Spinal cord (tissue), 10 donors: ENCODE measurements around the gene PGAM1. TPM values are rescaled to one million over a fixed set of nuclear protein-coding genes. Genes with fewer than 3 reads are reported as not detected.
A peak's percentile ranks its signal among the peaks of the same experiment; 100 is the strongest.
"Not testable (repeated sequence)": the region's sequence is repeated elsewhere in the genome, so short reads cannot be mapped to it uniquely, and the experiment has no call there.

Experiments
- DNase-seq, 6 donors: peaks; one replicate each; pipeline versions ENCODE4 v3.0.0 to v3.0.0-alpha.2; 2013 to 2015; ENCODE audit warnings: low spot score in 6 of 6, low read depth in 4 of 6
- H3K27ac ChIP-seq: one replicate; pipeline ENCODE4 v1.5.1; 2013; ENCODE audit warnings: low read depth, low read length, control low read depth
- H3K27me3 ChIP-seq: one replicate; pipeline ENCODE4 v1.6.1; 2013; ENCODE audit warnings: low read length; ENCODE audit not compliant: control insufficient read depth, insufficient read depth
- H3K36me3 ChIP-seq: one replicate; pipeline ENCODE4 v1.6.1; 2013; ENCODE audit warnings: low read length; ENCODE audit not compliant: control insufficient read depth, insufficient read depth
- H3K4me1 ChIP-seq: one replicate; pipeline ENCODE4 v1.6.1; 2013; ENCODE audit warnings: low read length; ENCODE audit not compliant: control insufficient read depth, insufficient read depth
- H3K4me3 ChIP-seq: one replicate; pipeline ENCODE4 v1.5.1; 2013; ENCODE audit warnings: low read depth, low read length, control low read depth
- H3K9me3 ChIP-seq: one replicate; pipeline ENCODE4 v1.6.1; 2013; ENCODE audit warnings: low read length; ENCODE audit not compliant: control insufficient read depth, insufficient read depth
- WGBS: methylation state at CpG from one replicate; pipeline ENCODE4 v1.1.5; 2013; ENCODE audit warnings: missing lambda C conversion rate; ENCODE audit not compliant: insufficient coverage; 5-methylcytosine and 5-hydroxymethylcytosine counted together
- polyA plus RNA-seq, 2 donors: library from polyadenylated mRNA; unstranded; fragments of 120-200 nt; gene quantifications; one replicate each; pipeline ENCODE4 v1.2.1, GENCODE V29; 2013; ENCODE audit not compliant: insufficient read length in 2 of 2
- total RNA-seq, 2 donors: library from RNA; depleted of rRNA in 1 of 2; stranded (reverse); fragments of 120-200 nt in 1 of 2; fragments of >200 nt in 1 of 2; gene quantifications; one replicate each; pipeline versions ENCODE4 v1.2.3 to v1.2.4, GENCODE V29; 2013 to 2014
- donor health status: healthy.

PGAM1 gene
- total and polyA plus RNA-seq, 4 donors = 217 to 404 (median 341) TPM

- not testable (repeated sequence) for H3K27ac ChIP-seq, H3K4me3 ChIP-seq, H3K27me3 ChIP-seq, H3K4me1 ChIP-seq, H3K9me3 ChIP-seq, DNase-seq, H3K36me3 ChIP-seq
- no CpG with 5 or more reads among the region's 7 CpGs for WGBS
Observed at GRCh38 chr10:97406483-97406882, 19.5 kb upstream of the PGAM1 start.

GRCh38 chr10:97407211-97407951 lies 18.6 kb upstream of the PGAM1 start:
- no peaks in the 10 kb centered on the region for H3K27me3 ChIP-seq
- H3K9me3 ChIP-seq = no peaks in the 10 kb centered on the region
- DNase-seq = peak in 2 of 6 donors; percentile 82 to 88
- no peaks in the 10 kb centered on the region for H3K36me3 ChIP-seq
- H3K4me3 ChIP-seq = no peak overlapping the region
- WGBS = 1% methylated on average over 8 of the region's 10 CpGs
- peaks cover 4% of the 10 kb centered on the region for H3K4me1 ChIP-seq
- no peak overlapping the region for H3K27ac ChIP-seq

- Histone ChIP-seq H3K4me1 (peaks cover 4% of the 10 kb centered on the region), H3K27ac (no peak overlapping the region), H3K27me3 (no peaks in the 10 kb centered on the region), H3K9me3 (no peaks in the 10 kb centered on the region), H3K4me3 (no peak overlapping the region), H3K36me3 (no peaks in the 10 kb centered on the region)
- DNase-seq = no peak
- WGBS = no CpG with 5 or more reads among the region's 2 CpGs
Observed at GRCh38 chr10:97407952-97408248, 18.1 kb upstream of the PGAM1 start.

GRCh38 chr10:97408496-97408992 lies 17.4 kb upstream of the PGAM1 start:
- H3K4me3 ChIP-seq = no peak overlapping the region
- H3K4me1 ChIP-seq = peaks cover 4% of the 10 kb centered on the region
- 76% methylated on average over 10 of the region's 10 CpGs for WGBS
- H3K27me3 ChIP-seq = no peaks in the 10 kb centered on the region
- no peak overlapping the region for H3K27ac ChIP-seq
- H3K9me3 ChIP-seq = no peaks in the 10 kb centered on the region
- H3K36me3 ChIP-seq = no peaks in the 10 kb centered on the region
- DNase-seq = no peak

- 82% methylated on average over 4 of the region's 4 CpGs for WGBS
- no peaks in the 10 kb centered on the region for H3K36me3 ChIP-seq
- DNase-seq = no peak
Observed at GRCh38 chr10:97411406-97411805, 14.6 kb upstream of the PGAM1 start.

GRCh38 chr10:97412891-97413304 lies 13.1 kb upstream of the PGAM1 start:
- Histone ChIP-seq H3K9me3 (no peaks in the 10 kb centered on the region), H3K4me3 (no peak overlapping the region), H3K36me3 (no peaks in the 10 kb centered on the region), H3K27me3 (no peaks in the 10 kb centered on the region), H3K27ac (no peak overlapping the region), H3K4me1 (no peaks in the 10 kb centered on the region)
- no peak for DNase-seq
- WGBS = 93% methylated on average over 10 of the region's 10 CpGs

More at GRCh38 chr10:97411406-97411805, 14.6 kb upstream of the PGAM1 start:
- H3K9me3 ChIP-seq = no peaks in the 10 kb centered on the region
- no peak overlapping the region for H3K4me3 ChIP-seq
- peaks cover 4% of the 10 kb centered on the region for H3K4me1 ChIP-seq
- H3K27ac ChIP-seq = no peak overlapping the region
- H3K27me3 ChIP-seq = no peaks in the 10 kb centered on the region

GRCh38 chr10:97416565-97416964 lies 9.4 kb upstream of the PGAM1 start:
- whole genome bisulfite sequencing = 80% methylated on average over 6 of the region's 6 CpGs
- Histone ChIP-seq H3K4me1 (peaks cover 7% of the 10 kb centered on the region), H3K4me3 (no peak overlapping the region), H3K27me3 (no peaks in the 10 kb centered on the region), H3K36me3 (no peaks in the 10 kb centered on the region), H3K27ac (no peak overlapping the region), H3K9me3 (no peaks in the 10 kb centered on the region)
- no peak for DNase-seq

GRCh38 chr10:97423757-97424098 lies 2.3 kb upstream of the PGAM1 start:
- not testable (repeated sequence) for DNase-seq
- 83% methylated on average over 2 of the region's 8 CpGs for WGBS

GRCh38 chr10:97426776-97427570 lies 982 bp downstream of the PGAM1 start:
- 2% methylated on average over 28 of the region's 34 CpGs for WGBS
- peak overlapping the region; percentile 79 for H3K27ac ChIP-seq
- peak in 2 of 6 donors; percentile 19 to 23 for DNase-seq
- peak overlapping the region; percentile 85 for H3K4me3 ChIP-seq
- peaks cover 20% of the 10 kb centered on the region for H3K36me3 ChIP-seq
- H3K27me3 ChIP-seq = no peaks in the 10 kb centered on the region
- peaks cover 23% of the 10 kb centered on the region for H3K4me1 ChIP-seq
- no peaks in the 10 kb centered on the region for H3K9me3 ChIP-seq

More at GRCh38 chr10:97423757-97424098, 2.3 kb upstream of the PGAM1 start:
- H3K27ac ChIP-seq, H3K4me3 ChIP-seq, H3K9me3 ChIP-seq, H3K27me3 ChIP-seq, H3K36me3 ChIP-seq: not testable (repeated sequence)
- peaks cover 30% of the 10 kb centered on the region for H3K4me1 ChIP-seq
